Fibroblast of villous mesenchyme (primary cell): ENCODE measurements around the gene FAM131B. TPM values are rescaled to one million over a fixed set of nuclear protein-coding genes. Genes with fewer than 3 reads are reported as not detected.

ENCODE experiments used
- DNase-seq: peaks from one replicate; pipeline ENCODE4 v3.0.0-alpha.2; 2010; ENCODE audit warnings: low read depth
- H3K4me3 ChIP-seq: 2 replicates; pipeline ENCODE4 v1.5.1; 2011; ENCODE audit warnings: low read depth, mild to moderate bottlenecking, low read length
- CTCF ChIP-seq: IDR thresholded peaks from 2 replicates; pipeline ENCODE4 v1.5.1; 2012; ENCODE audit warnings: low read depth, mild to moderate bottlenecking, low read length; ENCODE audit not compliant: insufficient read depth
- total RNA-seq: library from RNA; depleted of rRNA; stranded (reverse); fragments of >200 nt; gene quantifications from 2 replicates; pipeline ENCODE4 v1.2.3, GENCODE V29; 2012

Gene FAM131B
- total RNA-seq, 1 donor, result 2.2 TPM

GRCh38 chr7:143375298-143376034 is 13.0 kb upstream of the FAM131B start:
- H3K4me3 ChIP-seq, result no peak overlapping the region
- no peak for DNase-seq
- TF ChIP-seq CTCF, result no peak

- TF ChIP-seq CTCF, result no peak
- no peak overlapping the region for H3K4me3 ChIP-seq
- DNase-seq, result no peak
These were observed 12.0 kb upstream of the FAM131B start for GRCh38 chr7:143374561-143374960.

- no peak overlapping the region for H3K4me3 ChIP-seq
- no peak for DNase-seq
- peak; percentile 7 for TF ChIP-seq CTCF
These were observed 10.8 kb upstream of the FAM131B start for GRCh38 chr7:143373255-143373794.

- H3K4me3 ChIP-seq, result no peak overlapping the region
- no peak for DNase-seq
- no peak for TF ChIP-seq CTCF
These were observed 9.6 kb upstream of the FAM131B start for GRCh38 chr7:143372070-143372469.

- no peak for TF ChIP-seq CTCF
- H3K4me3 ChIP-seq, result no peak overlapping the region
- no peak for DNase-seq
These were observed 7.5 kb upstream of the FAM131B start for GRCh38 chr7:143369678-143370651.

- DNase-seq, result no peak
- H3K4me3 ChIP-seq, result no peak overlapping the region
- TF ChIP-seq CTCF, result no peak
These were observed 5.9 kb upstream of the FAM131B start for GRCh38 chr7:143368387-143368786.
